Adrenal gland (tissue), 12 donors: ENCODE data around the gene NISCH. TPM values are rescaled to one million over a fixed set of nuclear protein-coding genes. Genes with fewer than 3 reads are reported as not detected.
A peak's percentile ranks its signal among the peaks of the same experiment; 100 is the strongest.

Experiments used
- DNase-seq, 7 donors: peaks; one replicate each; pipeline ENCODE4 v3.0.0-alpha.2; 2019 to 2020
- H3K27ac ChIP-seq, 5 donors: fragments of 200-600 bp; sonication (generic) in 4 of 5; 1 replicate in 3 of 5; 2 replicates in 2 of 5; pipeline versions ENCODE4 v1.5.1 to v1.8.0; 2016 to 2020; ENCODE audit warnings: mild to moderate bottlenecking in 1 of 5
- H3K27me3 ChIP-seq: fragments of 200-600 bp; 2 replicates; pipeline ENCODE4 v1.8.0; 2021
- H3K36me3 ChIP-seq, 2 donors: fragments of 200-600 bp; replicated peaks in 1 of 2; 1 replicate in 1 of 2; 2 replicates in 1 of 2; pipeline versions ENCODE4 v1.5.1 to v1.8.0; 2018 to 2022
- H3K4me1 ChIP-seq, 2 donors: fragments of 200-600 bp; replicated peaks in 1 of 2; 1 replicate in 1 of 2; 2 replicates in 1 of 2; pipeline versions ENCODE4 v1.5.1 to v1.8.0; 2018 to 2021
- H3K4me3 ChIP-seq, 4 donors: fragments of 200-600 bp; sonication (generic) in 3 of 4; one replicate each; pipeline ENCODE4 v1.5.1; 2016 to 2018
- H3K9me3 ChIP-seq, 3 donors: fragments of 200-600 bp; sonication (generic) in 1 of 3; replicated peaks in 1 of 3; 1 replicate in 2 of 3; 2 replicates in 1 of 3; pipeline versions ENCODE4 v1.5.1 to v1.8.0; 2016 to 2021
- POLR2A ChIP-seq, 2 donors: fragments of 450-650 bp; IDR thresholded peaks; one replicate each; pipeline ENCODE4 v1.6.1; 2017; ENCODE audit warnings: antibody characterized with exemption in 2 of 2, mild to moderate bottlenecking in 2 of 2, moderate library complexity in 1 of 2
- WGBS, 4 donors: extraction: QIAGEN DNeasy Blood & Tissue Kit in 2 of 4; methylation state at CpG; one replicate each; pipeline versions ENCODE4 v1.1.5 to v1.1.7; 2013 to 2017; 5-methylcytosine and 5-hydroxymethylcytosine counted together
- intact Hi-C, 2 donors: fragments of 100-400 bp; cut with DNase I; formaldehyde crosslinking; loops; one replicate each; pipeline versions ENCODE4 v1.14.1 to v1.15.0; 2022 to 2023
- polyA plus RNA-seq, 3 donors: library from polyadenylated mRNA; stranded (reverse); fragments of 200-250 nt in 2 of 3; fragments of 350-450 nt in 1 of 3; fragmentation: Illumina TruSeq in 1 of 3; extraction: RNeasy Lipid Tissue Mini Kit (QIAGEN cat#74804) in 1 of 3; gene quantifications; one replicate each; pipeline ENCODE4 v1.2.3, GENCODE V29; 2013 to 2014
- total RNA-seq, 9 donors: library from RNA; depleted of rRNA in 4 of 9; stranded (reverse); fragments of >200 nt in 4 of 9; fragments of 120-200 nt in 1 of 9; fragmentation: NEBNext Ultra II Directional in 1 of 9; extraction: Animal tissue kit (Norgen Biotek cat#: 25700) in 1 of 9; gene quantifications; one replicate each; pipeline versions ENCODE4 v1.1.0 to v1.2.4, GENCODE V29; 2013 to 2023
- TF ChIP-seq, protein P1 (sequence below), 6 experiments: fragments of 450-650 bp in 4 of 6; fragments of 200-600 bp in 2 of 6; sonication (generic) in 1 of 6; IDR thresholded peaks; 1 replicate in 5 of 6; 2 replicates in 1 of 6; pipeline versions ENCODE4 v1.5.1 to v1.8.0; 2016 to 2021; ENCODE audit warnings: antibody characterized with exemption in 6 of 6, mild to moderate bottlenecking in 2 of 6, moderate library complexity in 1 of 6
- donor health status: healthy with polysubstance abuse.
- donor health status: Bipolar disorder and iron deficiency.
- donor health status: DM: yes; HTN: yes; CAD: no.
- donor health status: DM: no; HTN: no; CAD: no.
- donor health status: DM: no; HTN: no; CAD: no.
- donor health status: DM: yes; HTN: yes; CAD: no.

Gene NISCH
- total and polyA plus RNA-seq, 12 donors, result 39.4 to 186 (median 100) TPM

DNA sequence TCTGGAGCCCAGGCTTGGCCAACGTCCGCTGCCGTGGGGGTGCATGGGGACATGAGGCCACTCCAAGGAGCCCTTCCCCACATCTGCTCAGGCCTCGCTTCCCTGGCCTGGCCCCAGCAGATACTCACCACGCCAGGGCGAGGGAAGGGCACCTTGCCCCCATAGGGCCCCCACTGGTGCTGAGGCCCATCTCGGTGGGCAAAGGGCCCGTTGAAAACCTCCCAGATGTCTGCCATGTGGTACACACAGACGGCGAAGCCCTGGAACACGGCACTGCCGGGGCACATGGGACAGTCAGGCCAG lies 15.2 kb upstream of the NISCH start:
- H3K4me1 ChIP-seq, result no peaks in the 10 kb centered on the region
- H3K36me3 ChIP-seq, result no peaks in the 10 kb centered on the region
- H3K4me3 ChIP-seq, result no peak overlapping the region
- no peaks in the 10 kb centered on the region for H3K9me3 ChIP-seq
- intact Hi-C loops, result no loop called here
- TF ChIP-seq, protein P1, sequence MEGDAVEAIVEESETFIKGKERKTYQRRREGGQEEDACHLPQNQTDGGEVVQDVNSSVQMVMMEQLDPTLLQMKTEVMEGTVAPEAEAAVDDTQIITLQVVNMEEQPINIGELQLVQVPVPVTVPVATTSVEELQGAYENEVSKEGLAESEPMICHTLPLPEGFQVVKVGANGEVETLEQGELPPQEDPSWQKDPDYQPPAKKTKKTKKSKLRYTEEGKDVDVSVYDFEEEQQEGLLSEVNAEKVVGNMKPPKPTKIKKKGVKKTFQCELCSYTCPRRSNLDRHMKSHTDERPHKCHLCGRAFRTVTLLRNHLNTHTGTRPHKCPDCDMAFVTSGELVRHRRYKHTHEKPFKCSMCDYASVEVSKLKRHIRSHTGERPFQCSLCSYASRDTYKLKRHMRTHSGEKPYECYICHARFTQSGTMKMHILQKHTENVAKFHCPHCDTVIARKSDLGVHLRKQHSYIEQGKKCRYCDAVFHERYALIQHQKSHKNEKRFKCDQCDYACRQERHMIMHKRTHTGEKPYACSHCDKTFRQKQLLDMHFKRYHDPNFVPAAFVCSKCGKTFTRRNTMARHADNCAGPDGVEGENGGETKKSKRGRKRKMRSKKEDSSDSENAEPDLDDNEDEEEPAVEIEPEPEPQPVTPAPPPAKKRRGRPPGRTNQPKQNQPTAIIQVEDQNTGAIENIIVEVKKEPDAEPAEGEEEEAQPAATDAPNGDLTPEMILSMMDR (IDR thresholded peaks at IDR 0.05), result no peak
- TF ChIP-seq POLR2A (IDR thresholded peaks at IDR 0.05), result no peak
- H3K27ac ChIP-seq, result no peak overlapping the region
- peak in 1 of 7 donors; percentile 6 for DNase-seq
- H3K27me3 ChIP-seq, result no peaks in the 10 kb centered on the region
- 80 to 85% (median 83%) methylated on average over 4 to 12 of the region's 12 CpGs for WGBS, 4 donors

DNA sequence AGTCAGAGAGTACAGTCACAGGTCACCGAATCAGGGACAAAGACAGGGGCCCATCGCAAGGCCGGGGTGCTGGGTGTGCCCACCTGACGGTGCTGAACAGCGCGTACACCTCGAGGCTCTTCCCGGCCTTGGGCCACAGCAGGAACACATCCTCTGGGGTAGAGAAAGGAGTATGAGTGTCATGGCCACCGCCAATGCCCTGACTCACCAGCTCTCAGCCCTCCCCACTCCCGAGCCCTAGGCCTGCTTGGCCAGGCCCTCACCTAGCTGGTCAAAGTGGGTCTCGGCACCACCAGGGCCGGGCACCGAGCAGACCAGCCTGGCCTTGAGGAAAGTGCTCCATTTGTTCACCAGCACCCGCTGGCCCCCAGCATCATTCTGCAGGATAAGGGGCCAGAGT lies 14.7 kb upstream of the NISCH start:
- peak in 4 of 7 donors; percentile 30 to 67 (median 64) for DNase-seq
- Histone ChIP-seq H3K27me3 (no peaks in the 10 kb centered on the region), H3K27ac (peak overlapping the region in 1 of 5 donors; percentile 10), H3K4me1 (no peaks in the 10 kb centered on the region), H3K4me3 (no peak overlapping the region), H3K36me3 (no peaks in the 10 kb centered on the region), H3K9me3 (no peaks in the 10 kb centered on the region)
- WGBS, 4 donors, result 48 to 80% (median 69%) methylated on average over 8 to 14 of the region's 14 CpGs
- TF ChIP-seq, protein P1 (IDR thresholded peaks at IDR 0.05), result no peak
- TF ChIP-seq POLR2A (IDR thresholded peaks at IDR 0.05), result no peak
- intact Hi-C loops, result no loop called here

DNA sequence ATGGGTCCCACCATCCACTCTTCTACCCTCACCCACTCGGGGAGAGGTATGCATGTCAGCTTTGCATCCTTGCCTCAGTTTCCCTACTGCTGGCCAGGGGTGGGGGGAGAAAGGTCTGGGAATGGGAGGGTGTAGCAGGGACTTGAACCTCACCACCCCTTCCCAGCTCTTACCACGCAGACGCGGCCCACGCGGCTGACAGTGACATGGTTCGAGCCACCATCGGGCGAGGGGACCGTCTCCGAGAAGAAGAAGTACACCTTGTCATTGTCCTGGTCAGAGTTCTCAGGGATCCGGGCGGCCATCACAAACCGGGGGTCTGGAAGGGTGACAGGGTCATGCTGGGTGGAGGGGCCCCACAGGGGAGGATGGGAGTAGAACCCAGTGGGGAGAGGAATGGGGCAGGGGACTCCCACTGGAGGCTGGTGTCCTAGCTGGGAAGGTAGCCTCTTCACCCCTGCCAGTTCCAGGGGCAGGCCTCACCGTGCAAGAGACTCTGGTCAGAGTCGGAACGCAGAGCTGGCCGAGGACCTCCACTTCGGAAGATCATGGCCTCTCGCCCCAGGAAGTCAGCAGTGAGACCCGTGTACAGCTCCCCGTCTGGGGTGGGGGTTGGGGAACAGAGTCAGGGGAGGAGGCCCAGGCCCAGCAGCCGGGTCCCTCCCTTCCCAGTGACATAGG lies 14.2 kb upstream of the NISCH start:
- Histone ChIP-seq H3K4me3 (no peak overlapping the region), H3K9me3 (no peaks in the 10 kb centered on the region), H3K4me1 (no peaks in the 10 kb centered on the region), H3K27me3 (no peaks in the 10 kb centered on the region), H3K36me3 (no peaks in the 10 kb centered on the region), H3K27ac (no peak overlapping the region)
- TF ChIP-seq, protein P1 (IDR thresholded peaks at IDR 0.05), result no peak
- TF ChIP-seq POLR2A (IDR thresholded peaks at IDR 0.05), result no peak
- intact Hi-C loops, result no loop called here
- DNase-seq, result no peak
- 91 to 95% (median 92%) methylated on average over 10 to 23 of the region's 23 CpGs for WGBS, 4 donors

DNA sequence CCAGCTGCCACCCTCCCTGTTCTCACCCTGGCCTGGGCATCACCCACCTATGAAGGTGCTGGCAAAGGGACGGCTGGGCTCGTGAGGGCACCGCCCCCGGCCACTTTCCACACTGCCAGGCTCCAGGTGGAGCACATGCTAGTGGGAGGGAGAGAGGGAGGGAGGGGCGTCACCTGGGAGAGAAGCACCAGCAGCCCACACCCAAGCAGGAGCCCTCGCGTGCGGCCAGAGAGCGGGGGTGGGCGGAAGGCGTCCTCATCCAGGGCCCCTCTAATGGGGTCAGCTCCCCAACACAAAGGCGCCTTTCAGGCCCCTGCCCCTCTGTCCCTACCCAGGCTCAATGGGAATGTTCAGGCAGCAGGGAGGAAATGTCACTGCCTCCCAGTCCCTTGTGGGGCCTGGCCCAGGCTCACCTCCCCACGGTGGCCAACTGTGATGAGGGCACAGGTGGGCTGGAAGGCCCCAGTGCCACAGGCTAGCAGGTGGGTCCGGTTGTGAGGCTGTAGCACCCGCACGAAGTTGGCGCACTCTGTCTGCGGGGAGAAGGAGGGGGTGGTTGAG lies 13.6 kb upstream of the NISCH start:
- no peaks in the 10 kb centered on the region for H3K36me3 ChIP-seq
- no peaks in the 10 kb centered on the region for H3K9me3 ChIP-seq
- no peak overlapping the region for H3K4me3 ChIP-seq
- WGBS, 4 donors, result 86 to 96% (median 93%) methylated on average over 12 to 18 of the region's 18 CpGs
- no peaks in the 10 kb centered on the region for H3K4me1 ChIP-seq
- intact Hi-C loops, result no loop called here
- no peak overlapping the region for H3K27ac ChIP-seq
- no peak for TF ChIP-seq POLR2A (IDR thresholded peaks at IDR 0.05)
- TF ChIP-seq, protein P1 (IDR thresholded peaks at IDR 0.05), result no peak
- no peaks in the 10 kb centered on the region for H3K27me3 ChIP-seq
- DNase-seq, result no peak
